Type B pancreatic cell (in vitro differentiated cells): ENCODE results near the gene IFFO2. TPM values are rescaled to one million over a fixed set of nuclear protein-coding genes. Genes with fewer than 3 reads are reported as not detected.

Source experiments
- DNase-seq: peaks from one replicate; pipeline ENCODE4 v3.0.0; 2021; ENCODE audit warnings: mixed read lengths; ENCODE audit not compliant: unreplicated experiment; ENCODE audit errors: extremely low spot score
- H3K27ac Mint-ChIP-seq: 2 replicates; pipeline ENCODE4 v1.8.0; 2021; ENCODE audit warnings: mild to moderate bottlenecking, mixed read lengths
- H3K27me3 Mint-ChIP-seq: 2 replicates; pipeline ENCODE4 v1.8.0; 2021; ENCODE audit warnings: mixed read lengths
- H3K36me3 Mint-ChIP-seq: 2 replicates; pipeline ENCODE4 v1.8.0; 2021; ENCODE audit warnings: mixed read lengths
- H3K4me1 Mint-ChIP-seq: one replicate; pipeline ENCODE4 v1.8.0; 2021; ENCODE audit warnings: mixed read lengths; ENCODE audit not compliant: unreplicated experiment
- H3K4me3 Mint-ChIP-seq: 2 replicates; pipeline ENCODE4 v1.8.0; 2021; ENCODE audit warnings: mild to moderate bottlenecking, mixed read lengths
- H3K9me3 Mint-ChIP-seq: 2 replicates; pipeline ENCODE4 v1.8.0; 2021; ENCODE audit warnings: mixed read lengths
- total RNA-seq: library from RNA; stranded (reverse); gene quantifications from 2 replicates; pipeline ENCODE4 v1.2.1, GENCODE V29; 2021; ENCODE audit warnings: low replicate concordance
- TF ChIP-seq, protein P1 (sequence below): fragments of 200-600 bp; sonication (generic); conservative IDR thresholded peaks from 2 replicates; pipeline ENCODE4 v1.5.0; 2021; ENCODE audit warnings: antibody characterized with exemption, mild to moderate bottlenecking

IFFO2 gene
- total RNA-seq, 1 donor from 2014 or later = 11.3 TPM

DNA sequence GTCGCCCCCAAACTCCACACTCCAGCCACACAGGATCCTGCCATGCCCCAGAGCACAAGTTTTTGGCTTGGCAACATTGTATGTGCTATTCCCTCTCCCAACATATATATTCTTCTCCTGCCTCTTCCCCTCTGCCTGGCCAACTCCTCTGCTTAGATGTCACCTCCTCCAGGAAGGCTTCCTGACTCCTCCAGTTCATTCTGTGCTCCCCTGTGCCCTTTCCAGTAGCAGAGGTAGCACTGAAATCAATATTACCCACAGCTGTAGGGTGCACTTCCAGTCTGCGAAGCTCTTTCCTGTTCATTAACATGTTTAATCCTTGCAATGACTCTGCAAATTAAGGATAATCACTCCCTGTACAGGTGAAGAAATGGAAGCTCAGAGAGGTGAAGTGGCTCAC lies 75.3 kb downstream of the IFFO2 start:
- no peak overlapping the region for H3K4me3 Mint-ChIP-seq
- no peak overlapping the region for H3K27ac Mint-ChIP-seq
- no peaks in the 10 kb centered on the region for H3K36me3 Mint-ChIP-seq
- no peaks in the 10 kb centered on the region for H3K27me3 Mint-ChIP-seq
- DNase-seq = no peak
- TF ChIP-seq, protein P1, sequence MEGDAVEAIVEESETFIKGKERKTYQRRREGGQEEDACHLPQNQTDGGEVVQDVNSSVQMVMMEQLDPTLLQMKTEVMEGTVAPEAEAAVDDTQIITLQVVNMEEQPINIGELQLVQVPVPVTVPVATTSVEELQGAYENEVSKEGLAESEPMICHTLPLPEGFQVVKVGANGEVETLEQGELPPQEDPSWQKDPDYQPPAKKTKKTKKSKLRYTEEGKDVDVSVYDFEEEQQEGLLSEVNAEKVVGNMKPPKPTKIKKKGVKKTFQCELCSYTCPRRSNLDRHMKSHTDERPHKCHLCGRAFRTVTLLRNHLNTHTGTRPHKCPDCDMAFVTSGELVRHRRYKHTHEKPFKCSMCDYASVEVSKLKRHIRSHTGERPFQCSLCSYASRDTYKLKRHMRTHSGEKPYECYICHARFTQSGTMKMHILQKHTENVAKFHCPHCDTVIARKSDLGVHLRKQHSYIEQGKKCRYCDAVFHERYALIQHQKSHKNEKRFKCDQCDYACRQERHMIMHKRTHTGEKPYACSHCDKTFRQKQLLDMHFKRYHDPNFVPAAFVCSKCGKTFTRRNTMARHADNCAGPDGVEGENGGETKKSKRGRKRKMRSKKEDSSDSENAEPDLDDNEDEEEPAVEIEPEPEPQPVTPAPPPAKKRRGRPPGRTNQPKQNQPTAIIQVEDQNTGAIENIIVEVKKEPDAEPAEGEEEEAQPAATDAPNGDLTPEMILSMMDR = no peak
- H3K4me1 Mint-ChIP-seq = no peaks in the 10 kb centered on the region
- H3K9me3 Mint-ChIP-seq = no peaks in the 10 kb centered on the region

DNA sequence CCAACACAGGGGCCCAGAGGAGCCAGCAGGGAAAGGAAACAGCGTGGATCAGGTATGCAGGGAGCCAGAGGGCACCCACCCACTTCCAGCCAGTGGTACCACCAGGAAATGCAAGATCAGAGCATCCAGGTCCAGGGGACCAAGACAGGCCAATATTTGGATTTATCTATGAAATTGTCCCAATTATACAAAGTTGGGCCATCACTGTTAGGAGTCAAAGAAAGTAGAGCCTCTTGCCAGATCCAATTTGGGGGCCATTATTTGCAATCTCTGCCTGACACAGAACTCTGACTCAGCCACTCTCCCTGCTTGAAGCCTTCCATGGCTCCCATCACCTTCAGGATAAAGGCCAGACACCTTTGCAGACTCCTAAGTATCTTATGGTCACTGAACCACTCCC lies 75.9 kb downstream of the IFFO2 start:
- Mint-ChIP-seq H3K27me3 (no peaks in the 10 kb centered on the region), H3K4me3 (no peak overlapping the region), H3K27ac (no peak overlapping the region), H3K4me1 (no peaks in the 10 kb centered on the region), H3K9me3 (no peaks in the 10 kb centered on the region), H3K36me3 (no peaks in the 10 kb centered on the region)
- TF ChIP-seq, protein P1 = no peak
- DNase-seq = no peak

DNA sequence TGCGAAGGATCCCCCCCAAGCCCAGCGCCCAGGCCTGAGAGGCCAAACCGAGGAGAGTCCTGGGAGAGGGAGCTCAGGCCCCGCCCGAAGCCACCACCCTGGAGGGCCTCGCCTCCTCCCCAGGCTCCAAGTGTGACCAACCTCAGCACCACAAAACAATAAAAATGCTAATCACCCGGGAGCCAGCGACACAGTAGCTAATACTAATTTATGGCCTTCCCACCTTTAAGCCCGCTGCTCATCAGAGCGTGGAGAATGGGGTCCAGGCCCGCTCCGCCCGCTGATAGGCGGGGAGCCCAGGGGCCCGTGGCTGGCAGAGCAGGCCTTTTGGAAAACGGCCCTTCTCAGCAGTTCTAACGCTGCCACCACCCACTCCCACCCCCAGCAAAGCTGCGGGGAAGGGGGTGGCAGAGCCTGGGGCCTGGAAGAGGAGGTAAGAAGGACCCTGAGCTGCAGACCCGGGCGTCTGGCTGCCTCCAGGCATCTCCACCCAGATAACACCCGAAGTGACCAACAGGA lies 76.6 kb downstream of the IFFO2 start:
- Mint-ChIP-seq H3K9me3 (no peaks in the 10 kb centered on the region), H3K36me3 (no peaks in the 10 kb centered on the region), H3K4me1 (no peaks in the 10 kb centered on the region), H3K4me3 (no peak overlapping the region), H3K27me3 (no peaks in the 10 kb centered on the region), H3K27ac (no peak overlapping the region)
- TF ChIP-seq, protein P1 = no peak
- DNase-seq = no peak

DNA sequence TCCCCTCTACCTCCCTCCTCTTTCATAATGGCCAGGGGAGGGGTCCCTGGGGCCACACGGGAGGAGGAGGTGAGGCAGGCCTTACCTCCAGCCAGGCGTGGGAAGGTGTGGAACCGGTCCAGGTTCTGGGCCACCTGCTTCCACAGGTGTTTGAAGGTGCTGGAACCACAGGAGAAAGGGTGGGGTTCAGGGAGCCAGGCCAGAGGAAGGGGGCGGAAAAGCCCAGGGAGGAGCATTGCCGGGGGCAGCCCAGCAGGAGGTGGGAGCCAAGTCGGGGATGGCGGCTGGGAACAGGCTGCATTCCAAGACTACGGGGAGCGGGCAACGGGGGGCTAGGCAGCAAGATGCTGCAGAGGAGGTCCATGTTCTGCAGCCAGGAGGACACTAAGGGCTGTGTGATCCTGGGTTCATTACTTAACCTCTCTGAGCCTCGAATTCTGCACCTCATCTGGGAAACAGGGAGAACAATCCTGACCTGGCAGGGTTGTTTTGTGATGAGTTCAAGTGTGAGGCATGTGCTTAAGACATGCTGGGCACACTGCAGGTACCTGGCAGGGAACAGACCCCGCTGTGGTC lies 77.2 kb downstream of the IFFO2 start:
- Mint-ChIP-seq H3K27me3 (no peaks in the 10 kb centered on the region), H3K36me3 (no peaks in the 10 kb centered on the region), H3K4me3 (no peak overlapping the region), H3K4me1 (no peaks in the 10 kb centered on the region), H3K27ac (no peak overlapping the region), H3K9me3 (no peaks in the 10 kb centered on the region)
- TF ChIP-seq, protein P1 = no peak
- DNase-seq = no peak

DNA sequence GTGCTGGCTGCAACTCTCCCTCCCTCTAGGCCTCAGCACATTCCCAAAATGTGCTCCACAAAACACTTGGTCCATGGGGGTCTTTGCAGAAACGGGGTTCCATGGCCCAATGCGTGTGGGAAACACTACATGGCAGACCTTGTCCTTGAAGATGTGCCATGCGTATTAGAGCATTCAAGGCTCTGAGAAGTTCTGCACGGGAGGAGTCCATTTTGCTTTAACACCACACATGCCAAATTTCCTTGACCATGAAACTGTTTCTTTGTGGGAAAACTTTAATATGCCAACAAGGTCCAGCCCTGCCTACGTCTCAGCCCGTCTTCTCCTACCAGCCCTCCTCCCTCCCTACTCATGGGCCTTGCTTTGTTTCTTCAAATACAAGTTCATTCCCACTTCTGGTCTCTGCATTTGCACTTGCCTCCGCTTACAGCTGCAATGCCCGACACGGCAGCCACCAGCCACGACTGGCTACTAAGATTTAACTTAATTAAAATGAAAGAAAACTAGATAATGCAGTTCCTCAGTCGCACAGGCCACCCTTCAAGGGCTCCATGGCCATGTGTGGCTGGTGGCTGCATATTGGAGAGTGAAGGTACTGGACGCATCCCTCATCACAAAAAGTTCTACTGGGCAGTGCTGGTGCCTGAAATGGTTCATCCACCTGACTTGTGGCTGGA lies 77.8 kb downstream of the IFFO2 start:
- H3K27ac Mint-ChIP-seq = no peak overlapping the region
- H3K9me3 Mint-ChIP-seq = no peaks in the 10 kb centered on the region
- no peaks in the 10 kb centered on the region for H3K36me3 Mint-ChIP-seq
- no peak for DNase-seq
- no peaks in the 10 kb centered on the region for H3K4me1 Mint-ChIP-seq
- H3K4me3 Mint-ChIP-seq = no peak overlapping the region
- H3K27me3 Mint-ChIP-seq = no peaks in the 10 kb centered on the region
- TF ChIP-seq, protein P1 = no peak
